ENCODE results near the gene SMARCA1.
"Not testable (repeated sequence)": the region's sequence is repeated elsewhere in the genome, so short reads cannot be mapped to it uniquely, and the experiment has no call there.

SMARCA1 gene, protein sequence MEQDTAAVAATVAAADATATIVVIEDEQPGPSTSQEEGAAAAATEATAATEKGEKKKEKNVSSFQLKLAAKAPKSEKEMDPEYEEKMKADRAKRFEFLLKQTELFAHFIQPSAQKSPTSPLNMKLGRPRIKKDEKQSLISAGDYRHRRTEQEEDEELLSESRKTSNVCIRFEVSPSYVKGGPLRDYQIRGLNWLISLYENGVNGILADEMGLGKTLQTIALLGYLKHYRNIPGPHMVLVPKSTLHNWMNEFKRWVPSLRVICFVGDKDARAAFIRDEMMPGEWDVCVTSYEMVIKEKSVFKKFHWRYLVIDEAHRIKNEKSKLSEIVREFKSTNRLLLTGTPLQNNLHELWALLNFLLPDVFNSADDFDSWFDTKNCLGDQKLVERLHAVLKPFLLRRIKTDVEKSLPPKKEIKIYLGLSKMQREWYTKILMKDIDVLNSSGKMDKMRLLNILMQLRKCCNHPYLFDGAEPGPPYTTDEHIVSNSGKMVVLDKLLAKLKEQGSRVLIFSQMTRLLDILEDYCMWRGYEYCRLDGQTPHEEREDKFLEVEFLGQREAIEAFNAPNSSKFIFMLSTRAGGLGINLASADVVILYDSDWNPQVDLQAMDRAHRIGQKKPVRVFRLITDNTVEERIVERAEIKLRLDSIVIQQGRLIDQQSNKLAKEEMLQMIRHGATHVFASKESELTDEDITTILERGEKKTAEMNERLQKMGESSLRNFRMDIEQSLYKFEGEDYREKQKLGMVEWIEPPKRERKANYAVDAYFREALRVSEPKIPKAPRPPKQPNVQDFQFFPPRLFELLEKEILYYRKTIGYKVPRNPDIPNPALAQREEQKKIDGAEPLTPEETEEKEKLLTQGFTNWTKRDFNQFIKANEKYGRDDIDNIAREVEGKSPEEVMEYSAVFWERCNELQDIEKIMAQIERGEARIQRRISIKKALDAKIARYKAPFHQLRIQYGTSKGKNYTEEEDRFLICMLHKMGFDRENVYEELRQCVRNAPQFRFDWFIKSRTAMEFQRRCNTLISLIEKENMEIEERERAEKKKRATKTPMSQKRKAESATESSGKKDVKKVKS

DNA sequence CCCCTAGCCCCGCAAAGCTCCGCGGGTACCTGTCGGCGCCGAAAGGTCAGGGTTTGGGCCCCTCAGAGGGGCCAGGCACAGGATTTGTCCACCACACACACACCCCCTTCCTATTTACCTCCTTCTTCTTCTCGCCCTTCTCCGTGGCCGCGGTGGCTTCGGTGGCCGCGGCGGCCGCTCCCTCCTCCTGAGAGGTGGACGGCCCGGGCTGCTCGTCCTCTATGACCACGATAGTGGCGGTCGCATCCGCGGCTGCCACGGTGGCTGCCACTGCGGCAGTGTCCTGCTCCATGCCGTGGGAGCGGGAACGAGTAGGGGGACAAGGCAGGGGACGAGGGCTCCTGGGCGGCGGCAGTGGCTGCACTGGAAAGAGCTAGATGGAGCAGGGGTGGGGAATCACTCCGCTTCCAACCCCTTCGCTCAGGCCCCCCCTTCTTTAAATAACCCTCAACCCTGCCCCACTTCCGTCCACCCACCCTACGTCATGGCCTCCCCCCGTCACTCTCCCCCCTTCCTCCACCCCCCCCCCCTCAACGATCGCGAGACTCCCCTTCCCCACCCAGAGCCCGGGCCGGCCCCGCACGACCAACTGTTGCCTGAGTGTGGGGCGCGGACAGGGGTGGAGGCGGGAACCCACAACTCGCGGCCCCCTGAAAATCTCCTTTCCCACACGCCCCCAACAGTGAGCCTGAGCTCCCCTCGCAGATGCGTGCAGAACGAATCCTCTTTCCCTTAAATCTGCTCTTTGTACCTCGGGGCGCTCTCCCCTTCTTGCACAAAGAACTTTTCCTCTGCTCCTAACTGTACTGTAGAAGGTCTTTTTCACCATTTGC is at the start of gene SMARCA1:
Gene SMARCA1 (minus strand): TSS at position 412 of the 833 bp plus-strand sequence. CDS start 120 bp downstream, at position 292.
- H3K9ac ChIP-seq (ENCODE audit: low read depth in 1 of 2, low read length in 2 of 2), result peak within 1 kb of the TSS; percentile 43
- no peaks in the 10 kb centered on the region for H3K36me3 ChIP-seq (ENCODE audit: control insufficient read depth in 1 of 2, insufficient read depth in 2 of 2, low read length in 2 of 2)
- peak within 1 kb of the TSS; percentile 68 to 71 for H3K4me3 ChIP-seq (ENCODE audit: low read depth in 1 of 2, low read length in 2 of 2)
- H3K27me3 ChIP-seq (ENCODE audit: control insufficient read depth in 1 of 2, insufficient read depth in 2 of 2, low read length in 2 of 2), result no peaks in the 10 kb centered on the region
- H3K4me1 ChIP-seq (ENCODE audit: control insufficient read depth in 1 of 2, insufficient read depth in 2 of 2, low read length in 2 of 2), result peaks cover 0 to 3% of the 10 kb centered on the region in 2 donors
- no peaks in the 10 kb centered on the region for H3K9me3 ChIP-seq (ENCODE audit: control insufficient read depth in 1 of 2, low read length in 2 of 2)
- peak within 1 kb of the TSS; percentile 32 for H3K27ac ChIP-seq (ENCODE audit: low read depth, low read length)

- H3K9ac ChIP-seq (ENCODE audit: low read depth in 1 of 2, low read length in 2 of 2), result no peak overlapping the region
- no peak overlapping the region for H3K27ac ChIP-seq (ENCODE audit: low read depth, low read length)
- H3K4me1 ChIP-seq (ENCODE audit: control insufficient read depth in 1 of 2, insufficient read depth in 2 of 2, low read length in 2 of 2), result no peaks in the 10 kb centered on the region
- H3K27me3 ChIP-seq (ENCODE audit: control insufficient read depth in 1 of 2, insufficient read depth in 2 of 2, low read length in 2 of 2), result no peaks in the 10 kb centered on the region
- peaks cover 10 to 46% of the 10 kb centered on the region in 2 donors for H3K36me3 ChIP-seq (ENCODE audit: control insufficient read depth in 1 of 2, insufficient read depth in 2 of 2, low read length in 2 of 2)
- no peaks in the 10 kb centered on the region for H3K9me3 ChIP-seq (ENCODE audit: control insufficient read depth in 1 of 2, low read length in 2 of 2)
- no peak overlapping the region for H3K4me3 ChIP-seq (ENCODE audit: low read depth in 1 of 2, low read length in 2 of 2)
Observed at GRCh38 chrX:129572422-129572821, 49.1 kb upstream of the SMARCA1 start.

DNA sequence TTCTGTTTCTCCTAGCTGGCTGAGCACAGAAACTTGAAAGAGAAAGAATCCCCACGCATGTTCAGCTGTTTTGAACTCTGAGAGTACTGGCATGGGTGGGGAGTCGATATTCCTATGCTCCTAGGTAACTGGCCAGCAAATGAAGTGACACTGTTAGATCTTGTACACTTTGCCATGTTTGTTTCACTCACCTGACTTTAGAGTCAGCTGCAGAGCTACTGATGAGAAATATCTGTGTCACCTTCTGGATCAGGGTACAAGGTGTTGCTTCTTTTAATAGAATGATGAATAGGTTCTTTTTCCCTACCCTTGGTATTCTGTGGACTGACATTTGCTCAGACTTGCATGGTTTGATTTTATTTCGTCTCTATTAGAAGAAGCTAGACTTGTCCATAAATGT is 45.1 kb upstream of the SMARCA1 start:
- Histone ChIP-seq H3K4me3 (ENCODE audit: low read depth in 1 of 2, low read length in 2 of 2) (no peak overlapping the region), H3K36me3 (ENCODE audit: control insufficient read depth in 1 of 2, insufficient read depth in 2 of 2, low read length in 2 of 2) (peaks cover 2 to 31% of the 10 kb centered on the region in 2 donors), H3K9ac (ENCODE audit: low read depth in 1 of 2, low read length in 2 of 2) (no peak overlapping the region), H3K4me1 (ENCODE audit: control insufficient read depth in 1 of 2, insufficient read depth in 2 of 2, low read length in 2 of 2) (no peaks in the 10 kb centered on the region), H3K27me3 (ENCODE audit: control insufficient read depth in 1 of 2, insufficient read depth in 2 of 2, low read length in 2 of 2) (no peaks in the 10 kb centered on the region), H3K27ac (ENCODE audit: low read depth, low read length) (no peak overlapping the region), H3K9me3 (ENCODE audit: control insufficient read depth in 1 of 2, low read length in 2 of 2) (no peaks in the 10 kb centered on the region)

DNA sequence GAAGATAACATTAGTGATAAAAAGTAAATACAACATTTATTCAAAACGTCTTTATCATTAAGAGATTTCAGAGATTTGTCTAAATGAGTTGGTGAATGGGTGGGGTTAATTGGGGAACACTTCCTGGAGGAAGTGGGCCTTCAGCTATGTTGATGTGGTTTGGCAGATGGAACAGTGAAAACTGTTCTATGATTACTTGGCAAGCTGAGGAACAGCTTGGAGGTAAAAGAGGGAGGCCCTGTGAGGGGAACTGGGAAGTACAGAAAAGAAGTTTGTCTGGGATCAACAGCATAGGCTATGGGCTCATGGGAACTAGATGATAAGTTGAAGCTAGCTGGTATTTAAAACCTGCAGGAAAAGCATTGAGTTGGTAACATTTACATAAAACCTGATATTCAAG is 42.8 kb upstream of the SMARCA1 start:
- Histone ChIP-seq H3K9ac (ENCODE audit: low read depth in 1 of 2, low read length in 2 of 2) (no peak overlapping the region), H3K27ac (ENCODE audit: low read depth, low read length) (no peak overlapping the region), H3K36me3 (ENCODE audit: control insufficient read depth in 1 of 2, insufficient read depth in 2 of 2, low read length in 2 of 2) (peaks cover 2 to 37% of the 10 kb centered on the region in 2 donors), H3K9me3 (ENCODE audit: control insufficient read depth in 1 of 2, low read length in 2 of 2) (no peaks in the 10 kb centered on the region), H3K4me3 (ENCODE audit: low read depth in 1 of 2, low read length in 2 of 2) (no peak overlapping the region), H3K4me1 (ENCODE audit: control insufficient read depth in 1 of 2, insufficient read depth in 2 of 2, low read length in 2 of 2) (no peaks in the 10 kb centered on the region), H3K27me3 (ENCODE audit: control insufficient read depth in 1 of 2, insufficient read depth in 2 of 2, low read length in 2 of 2) (no peaks in the 10 kb centered on the region)

- Histone ChIP-seq H3K9me3 (ENCODE audit: control insufficient read depth in 1 of 2, low read length in 2 of 2) (no peaks in the 10 kb centered on the region), H3K9ac (ENCODE audit: low read depth in 1 of 2, low read length in 2 of 2) (no peak overlapping the region), H3K27ac (ENCODE audit: low read depth, low read length) (no peak overlapping the region), H3K4me3 (ENCODE audit: low read depth in 1 of 2, low read length in 2 of 2) (no peak overlapping the region), H3K27me3 (ENCODE audit: control insufficient read depth in 1 of 2, insufficient read depth in 2 of 2, low read length in 2 of 2) (no peaks in the 10 kb centered on the region), H3K4me1 (ENCODE audit: control insufficient read depth in 1 of 2, insufficient read depth in 2 of 2, low read length in 2 of 2) (no peaks in the 10 kb centered on the region), H3K36me3 (ENCODE audit: control insufficient read depth in 1 of 2, insufficient read depth in 2 of 2, low read length in 2 of 2) (peaks cover 2 to 37% of the 10 kb centered on the region in 2 donors)
Observed at GRCh38 chrX:129565046-129565650, 41.9 kb upstream of the SMARCA1 start.

GRCh38 chrX:129564345-129564744 is 41.1 kb upstream of the SMARCA1 start:
- H3K36me3 ChIP-seq (ENCODE audit: control insufficient read depth in 1 of 2, insufficient read depth in 2 of 2, low read length in 2 of 2), result peaks cover 2 to 40% of the 10 kb centered on the region in 2 donors
- H3K27ac ChIP-seq (ENCODE audit: low read depth, low read length); H3K4me3 ChIP-seq (ENCODE audit: low read depth in 1 of 2, low read length in 2 of 2); H3K9ac ChIP-seq (ENCODE audit: low read depth in 1 of 2, low read length in 2 of 2); H3K27me3 ChIP-seq (ENCODE audit: control insufficient read depth in 1 of 2, insufficient read depth in 2 of 2, low read length in 2 of 2); H3K4me1 ChIP-seq (ENCODE audit: control insufficient read depth in 1 of 2, insufficient read depth in 2 of 2, low read length in 2 of 2); H3K9me3 ChIP-seq (ENCODE audit: control insufficient read depth in 1 of 2, low read length in 2 of 2): not testable (repeated sequence)

- no peaks in the 10 kb centered on the region for H3K9me3 ChIP-seq (ENCODE audit: control insufficient read depth in 1 of 2, low read length in 2 of 2)
- H3K4me3 ChIP-seq (ENCODE audit: low read depth in 1 of 2, low read length in 2 of 2), result no peak overlapping the region
- no peak overlapping the region for H3K9ac ChIP-seq (ENCODE audit: low read depth in 1 of 2, low read length in 2 of 2)
- no peaks in the 10 kb centered on the region for H3K27me3 ChIP-seq (ENCODE audit: control insufficient read depth in 1 of 2, insufficient read depth in 2 of 2, low read length in 2 of 2)
- H3K4me1 ChIP-seq (ENCODE audit: control insufficient read depth in 1 of 2, insufficient read depth in 2 of 2, low read length in 2 of 2), result no peaks in the 10 kb centered on the region
- H3K27ac ChIP-seq (ENCODE audit: low read depth, low read length), result no peak overlapping the region
- H3K36me3 ChIP-seq (ENCODE audit: control insufficient read depth in 1 of 2, insufficient read depth in 2 of 2, low read length in 2 of 2), result peaks cover 0 to 41% of the 10 kb centered on the region in 2 donors
Observed at GRCh38 chrX:129561453-129561852, 38.2 kb upstream of the SMARCA1 start.

DNA sequence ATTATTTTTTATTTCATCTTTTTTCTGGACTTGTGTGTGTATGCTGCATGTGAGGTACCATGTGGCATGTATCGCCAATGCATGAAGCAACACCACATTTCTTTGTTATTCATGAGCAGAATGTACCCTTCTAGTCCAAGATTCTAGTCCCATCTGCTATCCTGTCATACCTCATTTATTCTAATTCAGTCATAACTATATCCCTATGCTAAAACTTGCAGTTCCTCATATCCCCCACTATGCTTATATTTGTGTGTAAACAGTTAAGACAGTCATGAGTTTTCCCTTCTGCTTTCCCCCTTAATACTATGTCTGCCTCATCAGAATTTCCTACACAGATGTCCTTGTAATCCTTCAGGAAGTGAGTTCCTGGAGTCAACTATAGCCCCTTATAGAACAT is 36.5 kb upstream of the SMARCA1 start:
- Histone ChIP-seq H3K36me3 (ENCODE audit: control insufficient read depth in 1 of 2, insufficient read depth in 2 of 2, low read length in 2 of 2) (peaks cover 0 to 39% of the 10 kb centered on the region in 2 donors), H3K9me3 (ENCODE audit: control insufficient read depth in 1 of 2, low read length in 2 of 2) (no peaks in the 10 kb centered on the region), H3K27me3 (ENCODE audit: control insufficient read depth in 1 of 2, insufficient read depth in 2 of 2, low read length in 2 of 2) (no peaks in the 10 kb centered on the region), H3K4me1 (ENCODE audit: control insufficient read depth in 1 of 2, insufficient read depth in 2 of 2, low read length in 2 of 2) (no peaks in the 10 kb centered on the region), H3K4me3 (ENCODE audit: low read depth in 1 of 2, low read length in 2 of 2) (no peak overlapping the region), H3K27ac (ENCODE audit: low read depth, low read length) (no peak overlapping the region), H3K9ac (ENCODE audit: low read depth in 1 of 2, low read length in 2 of 2) (no peak overlapping the region)

GRCh38 chrX:129557844-129558480 is 34.7 kb upstream of the SMARCA1 start:
- Histone ChIP-seq H3K4me3 (ENCODE audit: low read depth in 1 of 2, low read length in 2 of 2) (no peak overlapping the region), H3K4me1 (ENCODE audit: control insufficient read depth in 1 of 2, insufficient read depth in 2 of 2, low read length in 2 of 2) (no peaks in the 10 kb centered on the region), H3K36me3 (ENCODE audit: control insufficient read depth in 1 of 2, insufficient read depth in 2 of 2, low read length in 2 of 2) (peaks cover 0 to 36% of the 10 kb centered on the region in 2 donors), H3K27me3 (ENCODE audit: control insufficient read depth in 1 of 2, insufficient read depth in 2 of 2, low read length in 2 of 2) (no peaks in the 10 kb centered on the region), H3K9me3 (ENCODE audit: control insufficient read depth in 1 of 2, low read length in 2 of 2) (no peaks in the 10 kb centered on the region), H3K27ac (ENCODE audit: low read depth, low read length) (no peak overlapping the region), H3K9ac (ENCODE audit: low read depth in 1 of 2, low read length in 2 of 2) (no peak overlapping the region)
